Peyer's patch (tissue), 4 donors: ENCODE results near the gene LAMC1. TPM values are rescaled to one million over a fixed set of nuclear protein-coding genes. Genes with fewer than 3 reads are reported as not detected.

Experiments used
- DNase-seq, 3 donors: peaks; one replicate each; pipeline ENCODE4 v3.0.0-alpha.2; 2017 to 2019
- H3K27ac ChIP-seq, 4 donors: fragments of 200-600 bp; sonication (generic); one replicate each; pipeline ENCODE4 v1.5.1; 2016 to 2019
- H3K27me3 ChIP-seq, 2 donors: fragments of 200-600 bp; sonication (generic); one replicate each; pipeline ENCODE4 v1.5.1; 2019
- H3K36me3 ChIP-seq, 3 donors: fragments of 200-600 bp; sonication (generic); one replicate each; pipeline ENCODE4 v1.5.1; 2016 to 2019
- H3K4me1 ChIP-seq, 4 donors: fragments of 200-600 bp; sonication (generic); one replicate each; pipeline ENCODE4 v1.5.1; 2016 to 2019
- H3K4me3 ChIP-seq, 4 donors: fragments of 200-600 bp; sonication (generic); 1 replicate in 3 of 4; 2 replicates in 1 of 4; pipeline ENCODE4 v1.5.1; 2016 to 2019; ENCODE audit warnings: mild to moderate bottlenecking in 1 of 4
- H3K9me3 ChIP-seq, 4 donors: fragments of 200-600 bp; sonication (generic); one replicate each; pipeline ENCODE4 v1.5.1; 2016 to 2019; ENCODE audit warnings: mild to moderate bottlenecking in 1 of 4
- CTCF ChIP-seq, 6 experiments: fragments of 450-650 bp in 4 of 6; fragments of 200-600 bp in 2 of 6; sonication (generic) in 1 of 6; IDR thresholded peaks; one replicate each; pipeline ENCODE4 v1.5.1; 2017 to 2019; ENCODE audit warnings: antibody characterized with exemption in 6 of 6, mild to moderate bottlenecking in 3 of 6, moderate library complexity in 1 of 6
- POLR2A ChIP-seq, 2 donors: fragments of 450-650 bp; IDR thresholded peaks; one replicate each; pipeline ENCODE4 v1.5.1; 2017; ENCODE audit warnings: antibody characterized with exemption in 2 of 2, mild to moderate bottlenecking in 2 of 2, moderate library complexity in 2 of 2
- total RNA-seq, 4 donors: library from RNA; depleted of rRNA; stranded (reverse); fragments of >200 nt; gene quantifications; one replicate each; pipeline ENCODE4 v1.1.0, GENCODE V29; 2016

The LAMC1 gene
- total RNA-seq, 4 donors from 2014 or later = 46.4 to 291 (median 121) TPM

- TF ChIP-seq CTCF (IDR thresholded peaks at IDR 0.05) = no peak
- TF ChIP-seq POLR2A (IDR thresholded peaks at IDR 0.05) = no peak
- no peak for DNase-seq
- H3K9me3 ChIP-seq = no peaks in the 10 kb centered on the region
- H3K27me3 ChIP-seq = no peaks in the 10 kb centered on the region
- peak overlapping the region in 3 of 4 donors; percentile 15 to 63 (median 37) for H3K27ac ChIP-seq
- no peaks in the 10 kb centered on the region for H3K36me3 ChIP-seq
- no peak overlapping the region for H3K4me3 ChIP-seq
- peaks cover 0 to 23% (median 3%) of the 10 kb centered on the region in 4 donors for H3K4me1 ChIP-seq
These were observed 74.3 kb downstream of the LAMC1 start for GRCh38 chr1:183097438-183098051.

GRCh38 chr1:183098317-183098716 is 75.1 kb downstream of the LAMC1 start:
- peaks cover 0 to 23% (median 3%) of the 10 kb centered on the region in 4 donors for H3K4me1 ChIP-seq

GRCh38 chr1:183100361-183100974 is 77.2 kb downstream of the LAMC1 start:
- H3K4me1 ChIP-seq = peaks cover 0 to 23% (median 3%) of the 10 kb centered on the region in 4 donors
- no peak for DNase-seq
- no peaks in the 10 kb centered on the region for H3K9me3 ChIP-seq
- TF ChIP-seq POLR2A (IDR thresholded peaks at IDR 0.05) = no peak
- no peak overlapping the region for H3K4me3 ChIP-seq
- H3K27ac ChIP-seq = no peak overlapping the region
- no peaks in the 10 kb centered on the region for H3K27me3 ChIP-seq
- H3K36me3 ChIP-seq = peaks cover 0 to 7% (median 0%) of the 10 kb centered on the region in 3 donors

More at GRCh38 chr1:183098317-183098716, 75.1 kb downstream of the LAMC1 start:
- no peak overlapping the region for H3K4me3 ChIP-seq
- no peaks in the 10 kb centered on the region for H3K9me3 ChIP-seq
- H3K36me3 ChIP-seq = peaks cover 0 to under 1% (median 0%) of the 10 kb centered on the region in 3 donors
- no peaks in the 10 kb centered on the region for H3K27me3 ChIP-seq
- peak overlapping the region in 3 of 4 donors; percentile 15 to 63 (median 37) for H3K27ac ChIP-seq
- no peak for DNase-seq
- no peak for TF ChIP-seq CTCF (IDR thresholded peaks at IDR 0.05)
- no peak for TF ChIP-seq POLR2A (IDR thresholded peaks at IDR 0.05)

GRCh38 chr1:183101081-183101480 is 77.9 kb downstream of the LAMC1 start:
- Histone ChIP-seq H3K27ac (no peak overlapping the region), H3K4me3 (no peak overlapping the region), H3K9me3 (no peaks in the 10 kb centered on the region), H3K27me3 (no peaks in the 10 kb centered on the region), H3K36me3 (peaks cover 0 to 7% (median 0%) of the 10 kb centered on the region in 3 donors), H3K4me1 (peaks cover 0 to 23% (median 3%) of the 10 kb centered on the region in 4 donors)
- no peak for DNase-seq
- TF ChIP-seq CTCF (IDR thresholded peaks at IDR 0.05) (no peak), POLR2A (IDR thresholded peaks at IDR 0.05) (no peak)

GRCh38 chr1:183101841-183102276 is 78.6 kb downstream of the LAMC1 start:
- peaks cover 0 to 7% (median 0%) of the 10 kb centered on the region in 3 donors for H3K36me3 ChIP-seq
- peak overlapping the region in 3 of 4 donors; percentile 21 to 40 (median 35) for H3K27ac ChIP-seq
- no peaks in the 10 kb centered on the region for H3K9me3 ChIP-seq
- no peak overlapping the region for H3K4me3 ChIP-seq
- DNase-seq = no peak
- TF ChIP-seq CTCF (IDR thresholded peaks at IDR 0.05) = no peak
- TF ChIP-seq POLR2A (IDR thresholded peaks at IDR 0.05) = no peak
- H3K4me1 ChIP-seq = peaks cover 0 to 18% (median 3%) of the 10 kb centered on the region in 4 donors
- no peaks in the 10 kb centered on the region for H3K27me3 ChIP-seq

- no peak for TF ChIP-seq CTCF (IDR thresholded peaks at IDR 0.05)
- TF ChIP-seq POLR2A (IDR thresholded peaks at IDR 0.05) = no peak
These were observed 79.9 kb downstream of the LAMC1 start for GRCh38 chr1:183103147-183103546.

More at GRCh38 chr1:183103147-183103546, 79.9 kb downstream of the LAMC1 start:
- no peak for DNase-seq
- Histone ChIP-seq H3K4me3 (no peak overlapping the region), H3K27ac (no peak overlapping the region), H3K4me1 (peaks cover 0 to 7% (median 1%) of the 10 kb centered on the region in 4 donors), H3K36me3 (peaks cover 0 to 7% (median 0%) of the 10 kb centered on the region in 3 donors), H3K9me3 (no peaks in the 10 kb centered on the region), H3K27me3 (no peaks in the 10 kb centered on the region)
